ENCODE measurements around the gene RABAC1. TPM values are rescaled to one million over a fixed set of nuclear protein-coding genes. Genes with fewer than 3 reads are reported as not detected.

The RABAC1 gene
- total and polyA plus RNA-seq, 2 experiments from 2014 or later: 151 to 206 TPM

- no peak overlapping the region for H3K27ac Mint-ChIP-seq
- H3K4me3 Mint-ChIP-seq: no peak overlapping the region
- ATAC-seq (no peak), DNase-seq (ENCODE audit: low spot score) (no peak)
- Histone ChIP-seq H3K79me2 (replicated peaks; ENCODE audit: insufficient read depth) (no peaks in the 10 kb centered on the region), H3K9me2 (ENCODE audit: insufficient read depth) (no peaks in the 10 kb centered on the region), H3F3A (replicated peaks; ENCODE audit: low read depth) (peaks cover 12% of the 10 kb centered on the region), H3K4me1 (ENCODE audit: insufficient read depth) (peaks cover 9% of the 10 kb centered on the region; the same call in 1 of the 2 replicates), H3K27ac (ENCODE audit: low read depth) (no peak overlapping the region), H2AFZ (no peak overlapping the region), H3K27me3 (ENCODE audit: insufficient read depth) (peaks cover 98% of the 10 kb centered on the region), H3K36me3 (ENCODE audit: insufficient read depth) (no peaks in the 10 kb centered on the region), H3K4me3 (no peak overlapping the region), H3K4me2 (no peak overlapping the region), H4K20me1 (replicated peaks; ENCODE audit: insufficient read depth) (peaks cover 3% of the 10 kb centered on the region; the same call in 1 of the 2 replicates)
- H3K9me3 Mint-ChIP-seq: peaks cover 3% of the 10 kb centered on the region; the same call in 1 of the 3 replicates
- no peaks in the 10 kb centered on the region; the same call in 2 of the 3 replicates for H3K36me3 Mint-ChIP-seq (ENCODE audit: low read depth)
- peaks cover 17% of the 10 kb centered on the region for H3K27me3 Mint-ChIP-seq (ENCODE audit: insufficient read depth, low read depth, poor library complexity)
- peaks cover 13% of the 10 kb centered on the region for H3K4me1 Mint-ChIP-seq
- TF ChIP-seq ZNF462 (CRISPR knock-in tag; IDR thresholded peaks at IDR 0.05) (no peak), STAT1 (IDR thresholded peaks at IDR 0.05; ENCODE audit: unreplicated experiment) (no peak), JUNB (IDR thresholded peaks at IDR 0.05; ENCODE audit: unreplicated experiment) (no peak), EZH2 (IDR thresholded peaks at IDR 0.05; ENCODE audit: low read depth, unreplicated experiment) (no peak), EZH2phosphoT487 (IDR thresholded peaks at IDR 0.05; ENCODE audit: unreplicated experiment) (no peak), CREB1 (CRISPR knock-in tag; IDR thresholded peaks at IDR 0.05; ENCODE audit: low read depth) (no peak), ZNF114 (CRISPR knock-in tag; IDR thresholded peaks at IDR 0.05) (no peak), NANOG (IDR thresholded peaks at IDR 0.05; ENCODE audit: borderline replicate concordance) (no peak), CTCF (conservative IDR thresholded peaks at IDR 0.05; ENCODE audit: low read depth in 2 of 2) (no peak), ZNF331 (CRISPR knock-in tag; IDR thresholded peaks at IDR 0.05; ENCODE audit: low read depth) (no peak), POLR2AphosphoS5 (IDR thresholded peaks at IDR 0.05; ENCODE audit: low read depth) (no peak)
- TF ChIP-seq, protein P1, sequence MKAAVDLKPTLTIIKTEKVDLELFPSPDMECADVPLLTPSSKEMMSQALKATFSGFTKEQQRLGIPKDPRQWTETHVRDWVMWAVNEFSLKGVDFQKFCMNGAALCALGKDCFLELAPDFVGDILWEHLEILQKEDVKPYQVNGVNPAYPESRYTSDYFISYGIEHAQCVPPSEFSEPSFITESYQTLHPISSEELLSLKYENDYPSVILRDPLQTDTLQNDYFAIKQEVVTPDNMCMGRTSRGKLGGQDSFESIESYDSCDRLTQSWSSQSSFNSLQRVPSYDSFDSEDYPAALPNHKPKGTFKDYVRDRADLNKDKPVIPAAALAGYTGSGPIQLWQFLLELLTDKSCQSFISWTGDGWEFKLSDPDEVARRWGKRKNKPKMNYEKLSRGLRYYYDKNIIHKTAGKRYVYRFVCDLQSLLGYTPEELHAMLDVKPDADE (IDR thresholded peaks at IDR 0.05): no peak
- TF ChIP-seq, protein P2, sequence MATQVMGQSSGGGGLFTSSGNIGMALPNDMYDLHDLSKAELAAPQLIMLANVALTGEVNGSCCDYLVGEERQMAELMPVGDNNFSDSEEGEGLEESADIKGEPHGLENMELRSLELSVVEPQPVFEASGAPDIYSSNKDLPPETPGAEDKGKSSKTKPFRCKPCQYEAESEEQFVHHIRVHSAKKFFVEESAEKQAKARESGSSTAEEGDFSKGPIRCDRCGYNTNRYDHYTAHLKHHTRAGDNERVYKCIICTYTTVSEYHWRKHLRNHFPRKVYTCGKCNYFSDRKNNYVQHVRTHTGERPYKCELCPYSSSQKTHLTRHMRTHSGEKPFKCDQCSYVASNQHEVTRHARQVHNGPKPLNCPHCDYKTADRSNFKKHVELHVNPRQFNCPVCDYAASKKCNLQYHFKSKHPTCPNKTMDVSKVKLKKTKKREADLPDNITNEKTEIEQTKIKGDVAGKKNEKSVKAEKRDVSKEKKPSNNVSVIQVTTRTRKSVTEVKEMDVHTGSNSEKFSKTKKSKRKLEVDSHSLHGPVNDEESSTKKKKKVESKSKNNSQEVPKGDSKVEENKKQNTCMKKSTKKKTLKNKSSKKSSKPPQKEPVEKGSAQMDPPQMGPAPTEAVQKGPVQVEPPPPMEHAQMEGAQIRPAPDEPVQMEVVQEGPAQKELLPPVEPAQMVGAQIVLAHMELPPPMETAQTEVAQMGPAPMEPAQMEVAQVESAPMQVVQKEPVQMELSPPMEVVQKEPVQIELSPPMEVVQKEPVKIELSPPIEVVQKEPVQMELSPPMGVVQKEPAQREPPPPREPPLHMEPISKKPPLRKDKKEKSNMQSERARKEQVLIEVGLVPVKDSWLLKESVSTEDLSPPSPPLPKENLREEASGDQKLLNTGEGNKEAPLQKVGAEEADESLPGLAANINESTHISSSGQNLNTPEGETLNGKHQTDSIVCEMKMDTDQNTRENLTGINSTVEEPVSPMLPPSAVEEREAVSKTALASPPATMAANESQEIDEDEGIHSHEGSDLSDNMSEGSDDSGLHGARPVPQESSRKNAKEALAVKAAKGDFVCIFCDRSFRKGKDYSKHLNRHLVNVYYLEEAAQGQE (IDR thresholded peaks at IDR 0.05; ENCODE audit: unreplicated experiment): no peak
These were observed 40.4 kb downstream of the RABAC1 start for GRCh38 chr19:41918653-41919244.
